ENCODE measurements around the gene AGBL3. TPM values are rescaled to one million over a fixed set of nuclear protein-coding genes. Genes with fewer than 3 reads are reported as not detected.

AGBL3 gene
- total RNA-seq, 1 experiment from 2014 or later, result 2.1 TPM

GRCh38 chr7:135150072-135150782 lies 163.9 kb downstream of the AGBL3 start:
- POLR2A ChIA-PET, result no interaction called here

DNA sequence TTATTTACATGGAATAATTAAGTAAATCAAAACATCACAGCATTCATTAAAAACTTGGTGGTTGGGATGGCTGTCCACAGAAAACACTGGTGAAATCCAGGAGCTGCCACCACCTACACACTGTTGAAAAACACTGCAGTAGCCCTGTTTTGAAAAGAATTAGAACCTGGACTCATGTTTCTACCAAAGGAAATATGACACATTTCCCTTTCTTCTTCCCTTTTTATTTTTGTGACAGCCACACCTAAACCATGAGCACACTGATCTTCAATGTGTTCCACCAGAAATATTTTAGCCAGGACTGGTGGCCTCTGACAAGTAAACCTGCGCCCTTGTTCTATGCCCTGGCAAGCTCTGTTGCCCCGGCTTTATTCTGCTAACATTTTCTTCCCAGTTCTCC lies 164.8 kb downstream of the AGBL3 start:
- CTCF ChIA-PET, result interaction anchor here (1.3 kb wide), 1 partner anchor 19 kb away, joined by 5 read pairs; no protein-coding TSS in a partner anchor
- peaks cover 13% of the 10 kb centered on the region for H3K4me1 Mint-ChIP-seq
- H3K9me3 Mint-ChIP-seq, result peaks cover 32% of the 10 kb centered on the region
- no peak for TF ChIP-seq CREM (CRISPR knock-in tag; IDR thresholded peaks at IDR 0.05)
- H3K36me3 Mint-ChIP-seq, result peaks cover 19% of the 10 kb centered on the region
- DNase-seq (ENCODE audit: low spot score) (no peak), ATAC-seq (no peak)
- H3K4me3 Mint-ChIP-seq, result no peak overlapping the region
- H3K27me3 Mint-ChIP-seq (ENCODE audit: low read depth), result peaks cover 2% of the 10 kb centered on the region
- POLR2A ChIA-PET, result no interaction called here
- no peak overlapping the region for H3K27ac Mint-ChIP-seq

More at GRCh38 chr7:135150072-135150782, 163.9 kb downstream of the AGBL3 start:
- H3K4me1 Mint-ChIP-seq, result peaks cover 13% of the 10 kb centered on the region
- CTCF ChIA-PET, result interaction anchor here (1.3 kb wide), 1 partner anchor 19 kb away, joined by 5 read pairs; no protein-coding TSS in a partner anchor
- H3K27ac Mint-ChIP-seq, result no peak overlapping the region
- TF ChIP-seq, protein P1, sequence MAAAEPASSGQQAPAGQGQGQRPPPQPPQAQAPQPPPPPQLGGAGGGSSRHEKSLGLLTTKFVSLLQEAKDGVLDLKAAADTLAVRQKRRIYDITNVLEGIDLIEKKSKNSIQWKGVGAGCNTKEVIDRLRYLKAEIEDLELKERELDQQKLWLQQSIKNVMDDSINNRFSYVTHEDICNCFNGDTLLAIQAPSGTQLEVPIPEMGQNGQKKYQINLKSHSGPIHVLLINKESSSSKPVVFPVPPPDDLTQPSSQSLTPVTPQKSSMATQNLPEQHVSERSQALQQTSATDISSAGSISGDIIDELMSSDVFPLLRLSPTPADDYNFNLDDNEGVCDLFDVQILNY (CRISPR knock-in tag; IDR thresholded peaks at IDR 0.05), result no peak
- no peaks in the 10 kb centered on the region; the same call in 1 of the 2 replicates for H3K27me3 Mint-ChIP-seq (ENCODE audit: low read depth)
- ATAC-seq (no peak), DNase-seq (ENCODE audit: low spot score) (no peak)
- H3K4me3 Mint-ChIP-seq, result no peak overlapping the region
- peaks cover 12% of the 10 kb centered on the region for H3K36me3 Mint-ChIP-seq
- peaks cover 23% of the 10 kb centered on the region for H3K9me3 Mint-ChIP-seq

GRCh38 chr7:135151533-135151932 lies 165.2 kb downstream of the AGBL3 start:
- H3K4me3 Mint-ChIP-seq, result no peak overlapping the region
- CTCF ChIA-PET, result interaction anchor here (1.3 kb wide), 1 partner anchor 18 kb away, joined by 5 read pairs; no protein-coding TSS in a partner anchor
- H3K4me1 Mint-ChIP-seq, result peaks cover 13% of the 10 kb centered on the region
- no peak overlapping the region; the same call in 1 of the 2 replicates for H3K27ac Mint-ChIP-seq
- ATAC-seq (no peak), DNase-seq (ENCODE audit: low spot score) (no peak)
- POLR2A ChIA-PET, result no interaction called here
- peaks cover 36% of the 10 kb centered on the region for H3K9me3 Mint-ChIP-seq
- H3K27me3 Mint-ChIP-seq (ENCODE audit: low read depth), result peaks cover 5% of the 10 kb centered on the region
- peaks cover 23% of the 10 kb centered on the region for H3K36me3 Mint-ChIP-seq
- TF ChIP-seq ETV6 (CRISPR knock-in tag; IDR thresholded peaks at IDR 0.05), result no peak
- no peak for TF ChIP-seq ZNF317 (CRISPR knock-in tag; IDR thresholded peaks at IDR 0.05; ENCODE audit: borderline replicate concordance, low read depth)
- no peak for TF ChIP-seq FOXK1 (CRISPR knock-in tag; IDR thresholded peaks at IDR 0.05)
- TF ChIP-seq ZNF232 (CRISPR knock-in tag; IDR thresholded peaks at IDR 0.05), result no peak
- TF ChIP-seq, protein P1 (CRISPR knock-in tag; IDR thresholded peaks at IDR 0.05), result no peak
- no peak for TF ChIP-seq ZNF263 (CRISPR knock-in tag; IDR thresholded peaks at IDR 0.05; ENCODE audit: low read depth)
- TF ChIP-seq ZNF396 (CRISPR knock-in tag; IDR thresholded peaks at IDR 0.05; ENCODE audit: borderline replicate concordance), result no peak
- TF ChIP-seq GTF2I (CRISPR knock-in tag; conservative IDR thresholded peaks at IDR 0.05), result no peak
- TF ChIP-seq, protein P2, sequence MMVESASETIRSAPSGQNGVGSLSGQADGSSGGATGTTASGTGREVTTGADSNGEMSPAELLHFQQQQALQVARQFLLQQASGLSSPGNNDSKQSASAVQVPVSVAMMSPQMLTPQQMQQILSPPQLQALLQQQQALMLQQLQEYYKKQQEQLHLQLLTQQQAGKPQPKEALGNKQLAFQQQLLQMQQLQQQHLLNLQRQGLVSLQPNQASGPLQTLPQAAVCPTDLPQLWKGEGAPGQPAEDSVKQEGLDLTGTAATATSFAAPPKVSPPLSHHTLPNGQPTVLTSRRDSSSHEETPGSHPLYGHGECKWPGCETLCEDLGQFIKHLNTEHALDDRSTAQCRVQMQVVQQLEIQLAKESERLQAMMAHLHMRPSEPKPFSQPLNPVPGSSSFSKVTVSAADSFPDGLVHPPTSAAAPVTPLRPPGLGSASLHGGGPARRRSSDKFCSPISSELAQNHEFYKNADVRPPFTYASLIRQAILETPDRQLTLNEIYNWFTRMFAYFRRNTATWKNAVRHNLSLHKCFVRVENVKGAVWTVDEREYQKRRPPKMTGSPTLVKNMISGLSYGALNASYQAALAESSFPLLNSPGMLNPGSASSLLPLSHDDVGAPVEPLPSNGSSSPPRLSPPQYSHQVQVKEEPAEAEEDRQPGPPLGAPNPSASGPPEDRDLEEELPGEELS (CRISPR knock-in tag; IDR thresholded peaks at IDR 0.05), result no peak
- no peak for TF ChIP-seq TEAD1 (CRISPR knock-in tag; IDR thresholded peaks at IDR 0.05)
- TF ChIP-seq CREM (CRISPR knock-in tag; IDR thresholded peaks at IDR 0.05), result no peak
- TF ChIP-seq PREB (CRISPR knock-in tag; IDR thresholded peaks at IDR 0.05; ENCODE audit: borderline replicate concordance), result no peak
- TF ChIP-seq, protein P3, sequence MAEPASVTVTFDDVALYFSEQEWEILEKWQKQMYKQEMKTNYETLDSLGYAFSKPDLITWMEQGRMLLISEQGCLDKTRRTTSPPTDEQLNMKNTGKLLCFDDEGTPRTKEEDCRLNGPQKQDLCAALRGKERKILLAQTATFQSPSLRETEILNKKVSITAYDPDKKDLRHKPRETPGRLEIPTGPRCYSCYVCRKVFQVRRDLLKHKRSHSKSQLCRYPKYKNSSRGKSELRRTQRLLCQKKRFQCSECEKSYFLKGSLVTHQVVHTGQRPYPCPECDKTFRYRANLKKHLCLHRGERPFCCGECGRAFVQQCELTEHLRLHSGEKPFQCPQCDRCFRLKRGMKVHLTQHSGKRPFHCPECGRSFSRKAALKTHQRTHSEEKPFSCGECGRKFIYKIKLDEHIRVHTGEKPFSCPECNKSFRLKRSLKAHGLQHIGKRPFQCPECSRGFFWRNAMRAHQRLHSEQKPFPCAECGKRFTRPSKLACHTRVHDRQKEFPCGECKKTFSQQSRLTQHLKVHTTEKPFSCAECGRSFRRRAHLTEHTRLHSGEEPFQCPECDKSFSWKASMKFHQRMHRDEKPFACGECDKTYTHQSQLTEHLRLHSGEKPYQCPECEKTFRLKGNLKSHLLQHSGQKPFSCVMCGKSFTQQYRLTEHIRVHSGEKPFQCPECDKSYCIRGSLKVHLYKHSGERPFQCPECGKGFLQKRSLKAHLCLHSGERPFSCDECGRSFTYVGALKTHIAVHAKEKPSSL (CRISPR knock-in tag; conservative IDR thresholded peaks at IDR 0.05), result no peak
- TF ChIP-seq TP53 (CRISPR knock-in tag; IDR thresholded peaks at IDR 0.05), result no peak
- TF ChIP-seq, protein P4, sequence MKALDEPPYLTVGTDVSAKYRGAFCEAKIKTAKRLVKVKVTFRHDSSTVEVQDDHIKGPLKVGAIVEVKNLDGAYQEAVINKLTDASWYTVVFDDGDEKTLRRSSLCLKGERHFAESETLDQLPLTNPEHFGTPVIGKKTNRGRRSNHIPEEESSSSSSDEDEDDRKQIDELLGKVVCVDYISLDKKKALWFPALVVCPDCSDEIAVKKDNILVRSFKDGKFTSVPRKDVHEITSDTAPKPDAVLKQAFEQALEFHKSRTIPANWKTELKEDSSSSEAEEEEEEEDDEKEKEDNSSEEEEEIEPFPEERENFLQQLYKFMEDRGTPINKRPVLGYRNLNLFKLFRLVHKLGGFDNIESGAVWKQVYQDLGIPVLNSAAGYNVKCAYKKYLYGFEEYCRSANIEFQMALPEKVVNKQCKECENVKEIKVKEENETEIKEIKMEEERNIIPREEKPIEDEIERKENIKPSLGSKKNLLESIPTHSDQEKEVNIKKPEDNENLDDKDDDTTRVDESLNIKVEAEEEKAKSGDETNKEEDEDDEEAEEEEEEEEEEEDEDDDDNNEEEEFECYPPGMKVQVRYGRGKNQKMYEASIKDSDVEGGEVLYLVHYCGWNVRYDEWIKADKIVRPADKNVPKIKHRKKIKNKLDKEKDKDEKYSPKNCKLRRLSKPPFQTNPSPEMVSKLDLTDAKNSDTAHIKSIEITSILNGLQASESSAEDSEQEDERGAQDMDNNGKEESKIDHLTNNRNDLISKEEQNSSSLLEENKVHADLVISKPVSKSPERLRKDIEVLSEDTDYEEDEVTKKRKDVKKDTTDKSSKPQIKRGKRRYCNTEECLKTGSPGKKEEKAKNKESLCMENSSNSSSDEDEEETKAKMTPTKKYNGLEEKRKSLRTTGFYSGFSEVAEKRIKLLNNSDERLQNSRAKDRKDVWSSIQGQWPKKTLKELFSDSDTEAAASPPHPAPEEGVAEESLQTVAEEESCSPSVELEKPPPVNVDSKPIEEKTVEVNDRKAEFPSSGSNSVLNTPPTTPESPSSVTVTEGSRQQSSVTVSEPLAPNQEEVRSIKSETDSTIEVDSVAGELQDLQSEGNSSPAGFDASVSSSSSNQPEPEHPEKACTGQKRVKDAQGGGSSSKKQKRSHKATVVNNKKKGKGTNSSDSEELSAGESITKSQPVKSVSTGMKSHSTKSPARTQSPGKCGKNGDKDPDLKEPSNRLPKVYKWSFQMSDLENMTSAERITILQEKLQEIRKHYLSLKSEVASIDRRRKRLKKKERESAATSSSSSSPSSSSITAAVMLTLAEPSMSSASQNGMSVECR (CRISPR knock-in tag; IDR thresholded peaks at IDR 0.05; ENCODE audit: borderline replicate concordance), result no peak

All from WTC11 (cell line).